Smooth muscle cell of the brain vasculature (primary cell): Measurements from ENCODE around the gene RGS12.

ENCODE experiments used
- DNase-seq: peaks from one replicate; pipeline ENCODE4 v3.0.0-alpha.2; 2012; ENCODE audit warnings: low read depth, low spot score

The RGS12 gene

DNA sequence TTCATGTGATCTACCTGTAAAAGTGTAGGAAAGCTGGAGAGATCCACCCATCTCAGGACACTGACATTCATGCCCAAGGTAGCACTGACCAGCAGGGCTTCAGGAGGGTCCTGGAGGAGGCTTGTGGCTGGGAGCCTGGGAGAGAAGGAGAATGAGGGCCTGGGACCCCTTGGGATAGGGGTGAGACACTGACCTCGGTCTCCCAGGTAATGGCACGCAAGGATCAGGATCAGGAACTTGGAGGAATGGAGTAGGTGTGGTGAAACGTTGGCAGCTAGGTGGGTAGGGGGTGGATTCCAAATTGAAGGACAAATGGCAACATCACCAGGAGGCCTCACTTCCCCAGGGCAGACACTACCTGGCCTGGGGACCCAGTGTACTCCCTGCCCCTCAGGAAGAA lies 12.4 kb upstream of the RGS12 start:
- DNase-seq, result no peak

DNA sequence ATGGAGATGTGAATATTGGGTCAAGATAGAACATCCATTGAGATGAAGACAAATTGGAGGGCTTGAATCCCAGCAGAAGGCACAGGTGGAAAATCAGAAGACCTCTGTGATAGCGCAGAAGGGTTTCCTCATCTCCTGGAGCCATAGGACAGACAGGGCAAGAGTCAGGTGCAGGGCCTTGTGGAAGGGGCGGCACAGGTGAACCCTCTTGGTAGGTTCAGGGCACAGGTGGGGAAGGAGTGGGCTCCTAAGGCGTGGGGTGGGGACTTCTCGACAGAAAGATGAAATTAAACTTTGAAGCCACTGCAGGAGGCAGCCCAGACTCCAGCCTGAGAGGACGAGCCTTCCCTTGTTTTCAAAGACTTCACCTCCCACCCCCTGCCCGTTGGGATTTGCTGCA lies 9.3 kb upstream of the RGS12 start:
- no peak for DNase-seq

DNA sequence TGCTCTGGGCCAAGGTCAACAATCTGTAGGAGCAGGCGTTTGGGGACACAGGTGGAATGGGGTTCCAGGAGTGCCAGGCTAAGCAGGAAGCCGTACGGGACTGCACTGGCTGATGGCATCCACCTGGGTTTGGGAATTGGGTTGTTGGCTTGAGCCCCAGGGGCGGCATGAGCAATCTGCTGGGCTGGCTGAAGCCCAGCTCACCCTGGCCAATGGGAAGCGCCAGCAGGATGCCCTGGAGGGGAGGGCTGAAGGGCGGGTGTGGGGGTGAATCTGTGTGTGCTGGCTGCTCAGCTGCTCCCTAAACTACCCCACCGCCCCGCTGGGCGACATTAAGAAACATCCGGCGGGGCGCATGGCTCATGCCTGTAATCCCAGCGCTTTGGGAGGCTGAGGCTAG lies 8.9 kb upstream of the RGS12 start:
- DNase-seq, result no peak

DNA sequence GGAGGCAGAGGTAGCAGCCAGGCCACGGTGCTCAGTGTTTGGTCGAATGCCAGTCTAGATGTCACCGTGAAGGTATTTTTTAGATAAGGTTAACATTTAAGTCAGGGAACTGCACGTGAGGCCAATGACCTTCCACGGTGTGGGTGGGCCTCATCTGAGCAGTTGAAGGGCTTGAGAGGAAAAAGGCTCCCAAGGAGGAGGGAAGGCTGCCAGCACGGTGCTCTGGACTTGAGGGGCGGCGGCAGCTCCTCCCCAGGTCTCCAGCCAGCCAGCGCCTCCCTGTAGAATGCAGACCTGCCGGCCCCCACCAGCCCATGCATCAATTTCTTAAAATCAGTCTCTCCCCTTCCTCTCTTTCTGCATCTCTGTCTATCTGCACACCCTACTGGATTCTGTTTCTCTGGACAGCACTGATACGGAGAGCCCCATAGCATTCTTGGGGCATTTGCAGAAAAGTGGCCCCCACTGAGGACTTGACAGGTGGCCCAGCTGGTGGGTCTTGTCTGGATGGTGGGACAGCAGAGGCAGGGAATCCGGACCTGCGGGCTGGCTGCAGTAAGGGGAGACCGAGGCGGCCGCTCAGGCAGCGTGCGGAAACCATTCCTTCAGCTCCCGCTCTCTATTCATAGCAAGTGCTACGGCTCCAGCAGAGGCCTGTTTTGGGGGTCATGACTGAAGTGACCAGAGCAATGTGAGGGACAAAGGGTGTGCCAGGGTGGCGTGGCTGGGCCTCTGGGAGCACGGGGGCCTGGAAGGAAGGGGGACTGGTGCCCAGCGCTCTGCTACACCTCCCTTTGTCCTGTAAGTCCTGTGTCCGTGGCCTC lies 7.9 kb upstream of the RGS12 start:
- no peak for DNase-seq

DNA sequence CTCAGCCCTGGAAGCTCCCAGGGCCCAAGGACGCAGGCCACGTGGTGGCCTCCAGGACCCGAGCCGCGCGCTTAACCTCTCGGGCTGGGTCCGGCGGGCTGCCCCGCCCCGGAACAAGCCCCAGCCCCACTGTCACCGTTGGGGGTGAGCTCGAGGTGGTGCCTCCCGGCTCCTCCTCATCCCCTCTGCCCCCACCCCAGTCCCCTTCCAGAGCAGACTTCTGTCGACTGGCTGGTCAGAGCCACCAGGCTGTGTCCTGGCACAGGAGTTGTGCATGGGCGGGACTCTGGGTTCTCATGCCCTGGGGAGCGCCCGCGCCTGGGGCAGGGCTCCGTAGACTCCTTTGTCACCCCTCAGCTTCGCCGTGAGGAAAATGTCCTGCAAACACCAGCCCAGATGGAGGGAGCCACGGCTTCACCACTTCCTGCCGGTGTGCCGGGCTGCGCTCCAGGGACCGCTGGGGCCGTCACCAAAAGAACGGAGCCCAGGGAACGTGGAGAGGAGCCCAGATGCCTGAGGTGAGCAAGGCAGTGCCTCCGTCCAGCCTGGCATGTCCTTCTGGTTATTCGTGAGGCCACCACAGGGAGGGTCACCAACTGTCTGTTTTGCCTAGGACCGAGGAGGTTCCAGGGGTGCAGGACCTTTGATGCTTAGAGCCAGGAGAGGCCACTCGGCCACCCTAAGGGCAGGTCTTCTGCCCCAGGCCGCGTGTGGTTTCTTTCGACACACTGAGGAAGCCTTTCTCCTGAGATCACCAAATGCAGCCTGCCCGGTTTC lies 7.1 kb upstream of the RGS12 start:
- no peak for DNase-seq

DNA sequence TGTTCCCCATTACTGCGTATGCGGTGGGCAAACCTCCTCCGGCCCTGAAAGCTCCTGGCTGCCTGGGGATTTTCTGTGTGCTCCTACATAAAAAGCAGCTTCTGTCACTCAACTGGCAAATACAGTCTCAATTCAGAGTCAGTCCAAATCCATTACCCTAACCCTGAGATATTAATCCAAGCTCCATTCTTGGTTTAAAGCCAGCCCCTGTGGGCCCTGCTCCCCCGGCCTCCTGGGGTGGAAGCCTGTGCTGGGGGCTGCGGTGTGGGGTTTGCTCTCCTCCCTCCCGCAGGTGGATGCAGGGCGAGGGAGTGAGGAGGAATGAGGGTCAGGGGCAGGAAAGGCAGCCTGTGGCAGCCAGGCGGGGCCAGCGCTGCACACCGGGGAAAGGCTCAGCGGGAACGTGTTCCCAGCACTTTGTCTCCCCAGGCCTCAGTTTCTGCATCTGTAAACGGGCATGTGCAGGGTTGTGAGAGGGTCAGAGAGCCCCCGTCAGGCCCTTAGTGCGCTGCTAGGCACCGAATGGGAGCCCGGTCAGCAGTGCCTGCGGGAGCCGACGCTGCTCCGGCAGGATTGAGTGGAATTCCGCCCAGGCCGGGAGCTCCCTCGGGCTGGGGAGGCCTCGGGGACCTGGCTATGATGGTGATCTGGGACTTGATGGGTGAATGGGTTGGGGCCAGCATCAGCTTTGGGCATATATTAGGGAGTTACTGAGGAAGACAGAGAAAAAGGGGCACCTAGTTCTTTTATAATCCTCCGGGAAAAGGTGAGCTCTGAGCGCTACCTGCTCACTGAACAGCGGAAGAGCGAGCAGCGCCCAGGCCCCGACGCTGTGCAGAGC lies 6.3 kb upstream of the RGS12 start:
- no peak for DNase-seq

DNA sequence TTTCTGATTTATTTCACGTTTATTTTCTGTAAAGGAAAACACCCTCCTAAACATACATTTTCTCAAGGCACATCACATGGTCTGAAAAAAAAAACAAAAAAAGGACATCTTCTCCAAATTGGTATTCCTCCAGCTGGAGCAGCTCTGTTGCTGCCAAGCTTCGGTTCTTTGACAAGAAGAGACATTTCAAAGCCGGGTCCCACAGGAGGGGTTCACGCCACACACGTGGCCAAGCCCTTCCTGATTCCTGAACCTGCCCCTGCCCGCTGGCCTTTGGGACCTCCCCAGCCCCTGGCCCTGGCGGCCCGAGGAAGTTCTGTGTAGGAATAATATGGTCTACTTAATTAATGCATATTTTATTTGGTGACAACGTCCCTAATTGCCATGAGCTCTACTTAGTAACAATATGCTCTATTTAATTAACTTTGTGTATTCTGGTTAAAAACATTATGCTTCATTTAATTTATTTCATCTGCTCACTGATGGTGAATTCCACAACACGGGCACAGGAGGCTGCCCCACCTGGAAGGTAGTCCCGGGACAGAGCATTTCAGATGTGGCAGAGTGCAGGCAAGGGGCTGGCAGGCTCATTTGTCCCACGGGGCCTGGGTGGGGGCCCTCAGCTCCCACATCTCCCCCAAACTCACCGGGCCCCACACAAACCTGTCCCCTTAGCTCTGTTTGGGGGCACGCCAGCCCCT lies 5.4 kb upstream of the RGS12 start:
- no peak for DNase-seq

DNA sequence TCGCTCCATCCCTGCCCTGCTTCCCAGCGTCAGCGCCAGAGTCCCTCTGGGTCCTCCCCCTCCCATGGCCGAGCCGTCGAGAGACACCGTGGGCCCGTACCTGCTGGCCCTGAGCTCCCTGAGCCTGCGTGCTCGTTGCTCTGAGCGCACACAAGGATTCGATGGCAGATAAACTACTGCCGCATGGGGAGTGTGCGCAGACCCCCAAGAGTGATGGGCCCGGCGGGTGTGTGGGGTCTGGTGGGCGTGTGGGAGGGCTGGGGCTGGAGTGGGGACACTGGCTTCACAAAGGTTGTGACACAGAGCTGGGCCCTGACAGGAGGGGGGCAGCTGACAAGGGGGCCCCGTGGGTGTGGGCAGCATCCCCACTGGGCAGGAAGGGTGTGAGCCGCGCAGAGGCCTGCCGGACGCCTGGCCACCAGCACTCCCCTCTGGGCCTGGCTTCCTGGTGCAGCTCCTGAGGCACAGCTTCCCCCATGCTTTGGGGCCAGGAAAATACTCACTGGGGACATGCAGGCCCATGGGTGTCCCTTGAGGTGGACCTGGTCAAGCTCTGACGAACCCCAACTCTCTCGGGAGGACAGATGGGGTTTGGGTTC lies 4.8 kb upstream of the RGS12 start:
- no peak for DNase-seq

DNA sequence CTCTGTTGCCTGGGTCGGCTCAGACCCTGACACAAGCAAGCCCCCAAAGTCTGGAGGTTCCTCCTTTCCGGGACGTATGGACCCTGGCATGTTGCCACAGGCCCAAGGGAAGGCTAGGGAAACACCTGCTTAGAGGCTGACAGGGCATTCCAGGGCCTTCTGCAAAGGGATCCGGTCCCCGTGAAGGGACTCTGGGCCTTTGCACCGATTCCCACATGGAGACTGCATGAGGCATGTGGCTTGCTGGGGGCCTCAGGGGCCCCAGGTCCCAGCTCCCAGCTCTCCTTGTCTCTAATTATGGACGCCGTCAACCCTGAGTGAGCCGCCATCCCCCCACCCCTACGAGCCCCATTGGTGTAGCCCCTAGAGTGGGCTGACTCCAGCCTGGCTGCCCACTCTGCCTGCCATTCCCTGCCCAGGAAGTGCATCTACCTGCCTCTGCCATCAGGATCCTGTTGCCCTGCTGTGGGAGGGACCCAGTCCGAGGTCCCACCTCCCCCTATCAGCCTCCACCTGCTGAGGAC lies 4.2 kb upstream of the RGS12 start:
- no peak for DNase-seq

DNA sequence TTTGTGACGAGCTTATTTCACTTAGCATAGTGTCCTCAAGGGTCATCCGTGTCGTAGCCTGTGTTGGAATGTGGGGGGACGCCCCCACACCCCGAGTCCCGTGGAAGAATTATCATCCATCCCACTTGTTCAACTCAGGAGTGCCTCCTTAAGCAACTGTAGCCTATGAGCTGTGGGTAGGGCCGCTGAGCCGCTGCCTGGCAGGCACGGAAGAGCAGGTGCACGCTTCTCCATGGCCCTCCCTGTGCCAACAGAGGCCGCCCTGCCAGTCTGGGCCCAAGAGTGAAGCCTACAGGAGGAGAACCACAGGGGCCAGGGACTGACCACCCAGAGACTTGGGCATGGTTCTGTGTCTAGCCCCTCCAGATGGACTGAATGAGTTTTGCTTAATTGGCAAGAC lies 2.3 kb upstream of the RGS12 start:
- no peak for DNase-seq

DNA sequence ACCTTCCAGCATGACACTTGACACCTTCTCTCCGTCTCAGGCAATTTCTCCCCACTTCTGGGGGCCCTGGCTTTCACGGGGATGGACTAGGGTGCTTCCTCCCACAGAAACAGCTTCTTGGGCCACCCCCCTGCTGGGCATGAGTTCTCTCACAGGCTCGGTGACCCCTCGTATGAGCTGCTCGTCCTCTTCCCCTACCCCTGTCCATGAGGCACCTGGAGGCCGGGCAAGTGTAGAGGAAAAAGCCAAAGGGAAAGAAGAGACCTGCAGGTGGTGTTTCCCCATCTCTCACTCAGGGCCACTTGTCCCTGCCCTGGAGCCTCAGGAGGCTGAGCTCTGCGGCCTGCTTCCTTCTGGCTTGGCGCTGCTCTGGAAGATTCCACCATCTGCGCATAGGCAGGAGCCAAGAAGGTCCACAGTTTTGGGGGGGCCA lies 1.9 kb upstream of the RGS12 start:
- no peak for DNase-seq

DNA sequence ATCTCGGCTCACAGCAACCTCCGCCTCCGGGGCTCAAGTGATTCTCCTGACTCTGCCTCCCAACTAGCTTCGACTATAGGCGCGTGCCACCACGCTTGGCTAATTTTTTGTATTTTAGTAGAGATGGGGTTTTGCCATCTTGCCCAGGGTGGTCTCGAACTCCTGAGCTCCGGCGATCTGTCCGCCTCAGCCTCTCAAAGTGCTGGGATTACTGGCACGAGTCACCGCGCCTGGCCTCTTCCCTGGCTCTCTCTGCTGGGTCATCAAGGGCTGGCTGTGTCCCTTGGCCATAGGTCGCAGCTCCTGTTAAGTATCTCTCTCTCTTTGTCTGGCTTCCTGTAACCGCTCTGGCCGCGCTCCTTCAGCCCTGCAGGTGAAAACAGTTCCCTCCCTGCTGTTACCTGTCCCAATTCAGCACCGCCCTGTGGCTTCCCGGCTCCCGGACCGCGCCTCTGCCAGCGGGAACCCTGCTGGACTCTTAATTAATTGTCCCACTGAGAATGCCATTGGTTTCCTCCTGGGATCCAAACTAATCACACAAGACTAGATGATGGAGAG lies 1.3 kb upstream of the RGS12 start:
- DNase-seq, result no peak

DNA sequence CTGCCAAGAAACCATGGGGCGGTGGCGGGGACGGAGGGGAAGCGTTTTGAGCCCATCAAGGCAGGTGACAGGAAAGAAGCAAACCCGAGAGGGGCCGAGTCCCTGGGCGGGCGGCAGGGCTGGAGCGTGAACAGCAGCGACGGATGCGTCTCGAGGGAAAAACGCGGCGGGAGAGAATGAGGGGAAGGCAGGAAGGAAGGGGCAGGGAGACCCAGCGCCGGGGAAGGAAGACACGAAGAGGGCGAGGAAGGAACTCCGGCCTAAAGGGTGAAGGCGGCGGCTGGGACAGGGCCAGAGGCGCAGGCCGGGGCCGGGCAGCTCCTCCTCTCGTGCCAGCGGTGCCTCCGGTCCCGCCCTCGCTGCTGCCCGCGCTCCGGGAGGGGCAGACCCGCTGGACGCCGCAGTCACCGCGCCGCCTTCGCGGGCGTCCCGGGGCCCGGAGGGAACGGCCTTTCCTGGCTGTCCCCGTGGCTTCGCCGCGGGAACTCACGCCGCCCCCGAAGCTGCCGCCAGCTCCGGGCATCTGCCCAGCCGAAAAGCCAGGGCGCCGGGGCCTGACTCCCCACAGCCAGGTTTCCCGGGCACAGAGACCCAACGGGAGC lies 751 bp upstream of the RGS12 start:
- DNase-seq, result no peak

DNA sequence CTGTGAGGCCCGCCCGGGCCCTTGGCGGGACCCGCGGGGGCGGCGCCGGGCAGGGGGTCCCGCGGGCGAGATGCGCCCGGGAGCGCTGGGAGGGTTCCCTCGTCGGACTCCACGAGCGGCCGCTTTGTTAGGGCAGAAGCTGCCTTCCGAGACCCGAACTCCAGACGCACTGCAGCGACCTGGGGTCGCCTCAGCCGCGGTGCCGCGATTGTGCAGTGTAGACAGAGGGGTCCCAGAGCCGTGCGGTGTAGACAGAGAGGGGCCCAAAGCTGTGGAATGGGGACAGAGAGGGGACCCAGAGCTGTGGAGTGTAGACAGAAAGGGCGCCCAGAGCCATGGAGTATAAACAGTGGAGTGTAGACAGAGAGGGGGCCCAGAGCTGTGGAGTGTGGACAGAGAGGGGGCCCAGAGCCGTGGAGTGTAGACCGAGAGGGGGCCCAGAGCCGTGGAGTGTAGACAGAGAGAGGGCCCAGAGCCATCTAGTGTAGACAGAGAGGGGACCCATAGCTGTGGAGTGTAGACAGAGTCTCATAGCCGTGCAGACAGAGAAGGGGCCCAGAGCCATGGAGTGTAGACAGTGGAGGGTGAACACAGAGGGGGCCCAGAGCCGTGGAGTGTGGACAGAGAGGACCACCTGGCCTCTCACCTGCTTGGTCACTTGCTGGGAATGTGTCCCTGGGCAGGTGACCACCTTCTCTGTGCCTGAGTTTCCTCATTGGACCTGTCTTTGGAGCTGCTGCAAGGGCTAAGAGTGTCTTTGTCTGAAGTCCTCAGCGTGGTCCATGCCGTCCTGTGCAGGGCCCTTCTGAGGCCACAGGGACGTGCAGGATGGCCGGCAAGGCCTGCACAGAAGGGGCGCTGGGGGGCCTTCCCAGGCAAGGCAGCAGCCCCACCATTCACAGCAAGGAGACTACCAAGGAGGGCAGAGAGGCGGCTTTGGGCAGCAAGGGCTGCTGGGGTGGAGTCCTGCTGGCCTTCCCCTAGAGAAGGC lies 875 bp downstream of the RGS12 start:
- no peak for DNase-seq

DNA sequence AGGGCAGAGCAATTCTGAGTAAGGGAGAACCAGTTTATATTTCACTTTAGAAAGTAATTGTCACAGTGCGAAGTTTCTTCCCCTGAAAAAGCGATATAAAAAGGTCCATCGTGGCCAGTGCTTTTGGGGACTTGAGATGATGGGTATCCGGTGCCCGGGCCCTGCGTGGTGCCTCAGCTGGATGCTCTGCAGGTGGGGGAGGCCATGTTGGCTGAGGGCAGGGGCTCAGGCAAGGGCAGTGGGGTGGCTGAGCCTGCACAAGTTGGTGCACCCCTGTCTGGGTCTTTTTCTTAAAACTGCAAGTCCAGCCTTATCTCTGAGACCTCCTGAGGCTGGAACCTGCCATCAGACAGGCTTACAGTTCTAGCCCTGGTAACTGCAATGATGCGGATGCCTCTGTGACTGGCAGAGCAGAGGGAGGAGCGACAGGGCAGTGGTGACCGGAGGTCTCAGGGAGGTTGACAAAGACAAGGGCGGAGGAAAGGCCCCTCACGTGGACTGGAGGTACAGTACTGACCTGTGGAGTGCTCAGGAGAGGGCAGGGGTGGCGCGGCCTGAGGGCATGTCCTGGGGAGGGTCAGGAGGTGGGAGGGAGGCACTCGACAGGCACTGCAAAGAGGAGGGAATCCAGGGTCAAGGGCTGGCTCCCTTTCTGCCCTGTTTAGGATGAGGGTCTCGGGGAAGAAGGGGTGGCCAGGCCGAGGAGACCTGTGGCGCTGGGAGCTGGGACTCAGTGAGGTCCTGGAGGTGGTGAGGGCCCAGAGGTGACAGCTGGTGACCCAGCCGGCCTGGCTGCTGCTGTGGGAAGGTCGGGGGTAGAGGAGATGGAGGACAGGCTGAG lies 1.8 kb downstream of the RGS12 start:
- DNase-seq, result no peak

DNA sequence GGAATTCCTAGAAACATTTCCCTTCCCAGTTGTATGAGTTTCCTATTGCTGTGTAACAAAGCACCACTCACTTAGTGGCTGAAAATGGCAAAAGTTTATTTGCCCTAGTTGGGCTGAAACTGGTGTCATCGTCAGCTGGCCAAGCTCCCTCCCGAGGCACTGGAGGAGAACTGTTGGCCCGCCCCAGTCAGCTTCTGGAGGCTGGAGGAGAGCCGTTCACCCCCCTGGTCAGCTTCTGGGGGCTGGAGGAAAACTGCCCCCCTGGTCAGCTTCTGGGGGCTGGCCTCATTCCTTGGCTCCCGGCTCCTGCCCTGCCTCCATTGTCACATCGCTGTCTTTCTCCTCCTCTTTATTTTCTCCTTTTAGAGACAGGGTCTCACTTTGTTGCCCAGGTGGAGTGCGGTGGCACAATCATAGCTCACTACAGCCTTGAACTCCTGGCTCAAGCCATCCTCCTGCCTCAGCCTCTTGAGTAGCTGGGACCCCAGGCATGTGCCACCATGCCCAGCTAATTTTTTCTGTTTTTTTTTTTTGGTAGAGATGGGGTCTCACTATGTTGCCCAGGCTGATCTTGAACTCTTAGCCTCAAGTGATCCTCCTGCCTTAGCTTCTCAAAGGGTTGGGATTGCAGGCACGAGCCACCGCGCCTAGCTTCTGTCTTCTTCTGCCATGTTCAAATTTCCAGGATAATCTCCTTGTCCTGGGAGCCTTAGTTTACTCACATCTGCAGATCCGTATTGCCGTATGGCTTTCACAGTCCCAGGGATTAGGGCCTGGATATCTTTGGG lies 3.2 kb downstream of the RGS12 start:
- no peak for DNase-seq

DNA sequence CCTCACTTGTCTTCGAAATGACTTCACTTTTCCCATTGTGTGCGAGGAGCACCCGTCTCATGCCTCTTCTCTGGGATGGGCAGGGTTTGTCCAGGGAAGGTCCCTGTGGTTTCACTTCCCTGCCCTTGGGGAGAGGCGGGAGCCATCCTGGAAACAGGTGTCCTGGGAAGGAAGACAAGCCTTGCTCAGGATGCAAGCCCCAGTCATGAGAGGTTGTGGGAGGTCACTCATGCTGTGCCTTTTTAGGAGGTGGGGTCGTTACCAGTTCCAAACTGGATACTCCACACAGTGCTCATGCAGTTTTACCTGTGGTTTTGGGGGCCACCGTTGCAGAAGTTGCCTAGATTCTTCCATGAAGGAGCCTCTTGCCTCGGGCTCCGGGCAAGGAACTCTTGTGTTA lies 3.8 kb downstream of the RGS12 start:
- no peak for DNase-seq
